ENCODE results near the gene EGFR.

DNA sequence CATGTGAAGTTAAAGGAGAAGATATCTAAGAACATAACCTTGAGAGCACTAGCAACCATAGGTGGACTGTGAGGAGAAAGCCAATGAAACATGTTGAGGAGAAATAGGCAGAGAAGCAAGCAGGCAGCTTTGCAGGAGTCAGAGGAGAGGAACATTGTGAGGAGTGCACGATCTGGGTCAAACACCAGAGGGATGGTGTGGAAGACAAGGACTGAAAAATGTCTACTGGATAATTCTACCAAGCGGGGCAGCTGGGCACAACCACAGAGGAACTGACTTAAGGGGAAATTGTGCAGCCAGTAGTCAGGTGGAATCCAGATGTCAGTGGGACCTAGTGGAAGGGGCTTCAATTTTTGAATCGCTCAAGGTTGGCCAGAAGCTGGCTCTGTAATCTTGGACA is 234.4 kb downstream of the EGFR start:
- no peak for TF ChIP-seq EZH2phosphoT487 (conservative IDR thresholded peaks at IDR 0.05; ENCODE audit: low read length)
- TF ChIP-seq, protein P1, sequence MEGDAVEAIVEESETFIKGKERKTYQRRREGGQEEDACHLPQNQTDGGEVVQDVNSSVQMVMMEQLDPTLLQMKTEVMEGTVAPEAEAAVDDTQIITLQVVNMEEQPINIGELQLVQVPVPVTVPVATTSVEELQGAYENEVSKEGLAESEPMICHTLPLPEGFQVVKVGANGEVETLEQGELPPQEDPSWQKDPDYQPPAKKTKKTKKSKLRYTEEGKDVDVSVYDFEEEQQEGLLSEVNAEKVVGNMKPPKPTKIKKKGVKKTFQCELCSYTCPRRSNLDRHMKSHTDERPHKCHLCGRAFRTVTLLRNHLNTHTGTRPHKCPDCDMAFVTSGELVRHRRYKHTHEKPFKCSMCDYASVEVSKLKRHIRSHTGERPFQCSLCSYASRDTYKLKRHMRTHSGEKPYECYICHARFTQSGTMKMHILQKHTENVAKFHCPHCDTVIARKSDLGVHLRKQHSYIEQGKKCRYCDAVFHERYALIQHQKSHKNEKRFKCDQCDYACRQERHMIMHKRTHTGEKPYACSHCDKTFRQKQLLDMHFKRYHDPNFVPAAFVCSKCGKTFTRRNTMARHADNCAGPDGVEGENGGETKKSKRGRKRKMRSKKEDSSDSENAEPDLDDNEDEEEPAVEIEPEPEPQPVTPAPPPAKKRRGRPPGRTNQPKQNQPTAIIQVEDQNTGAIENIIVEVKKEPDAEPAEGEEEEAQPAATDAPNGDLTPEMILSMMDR (IDR thresholded peaks at IDR 0.05; ENCODE audit: insufficient read depth, low read length, poor library complexity, severe bottlenecking), result no peak
